HTR-8/SVneo (cell line): Measurements from ENCODE around the gene PTCH1.

Experiments used
- DNase-seq: peaks from one replicate; pipeline ENCODE4 v3.0.0; 2011; ENCODE audit warnings: low spot score, mixed read lengths; ENCODE audit not compliant: insufficient read length
- FAIRE-seq: peaks from 2 replicates; lab custom pipeline; 2011; peaks lifted over from hg19 to GRCh38; lab: Jason Lieb, UNC

Gene PTCH1

DNA sequence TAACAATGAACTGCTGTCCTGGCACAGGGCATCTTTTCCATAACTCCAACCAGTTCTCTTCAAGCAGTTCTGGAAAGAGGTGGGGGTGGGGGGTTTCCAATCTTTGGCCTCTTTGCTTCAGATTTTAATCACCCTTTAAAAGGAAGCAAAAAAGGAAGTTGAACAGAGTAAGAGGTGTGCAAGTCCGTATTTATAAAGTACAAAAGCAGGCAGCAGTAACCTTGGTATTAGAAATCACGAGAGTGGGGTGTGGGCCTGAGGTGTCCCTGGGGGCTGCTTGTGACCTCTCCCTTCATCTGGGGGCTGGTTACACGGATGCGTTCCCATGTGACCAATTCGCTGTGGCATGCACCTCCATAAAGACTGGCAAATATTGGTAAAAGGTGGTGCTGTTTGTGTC, 70.5 kb downstream of the PTCH1 start:
- DNase-seq: no peak
- no peak for FAIRE-seq

DNA sequence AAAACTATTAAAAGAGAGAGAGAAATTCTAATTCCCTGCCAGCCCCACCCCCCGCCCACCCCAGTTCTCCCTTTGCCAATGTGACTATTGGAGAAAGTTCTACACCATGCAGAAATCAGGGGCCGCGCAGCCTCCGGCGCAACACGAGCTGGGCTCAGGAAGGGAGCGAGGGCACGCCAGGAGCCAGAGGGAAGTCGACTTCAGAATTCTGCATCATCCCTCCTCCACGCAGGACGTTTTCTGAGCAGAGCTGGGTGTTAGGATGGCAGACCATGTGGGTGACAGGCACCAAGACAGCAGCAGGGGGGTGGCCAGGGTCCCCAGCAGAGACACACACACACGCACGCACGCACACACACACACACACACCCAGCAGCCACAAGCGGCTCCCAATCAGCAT, 72.6 kb downstream of the PTCH1 start:
- DNase-seq (no peak), FAIRE-seq (no peak)

- FAIRE-seq (no peak), DNase-seq (no peak)
Measured at GRCh38 chr9:95443301-95443700, 73.5 kb downstream of the PTCH1 start.

- FAIRE-seq (no peak), DNase-seq (no peak)
Measured at GRCh38 chr9:95441081-95441480, 75.7 kb downstream of the PTCH1 start.

GRCh38 chr9:95440447-95440846, 76.3 kb downstream of the PTCH1 start:
- FAIRE-seq: no peak
- DNase-seq: no peak

DNA sequence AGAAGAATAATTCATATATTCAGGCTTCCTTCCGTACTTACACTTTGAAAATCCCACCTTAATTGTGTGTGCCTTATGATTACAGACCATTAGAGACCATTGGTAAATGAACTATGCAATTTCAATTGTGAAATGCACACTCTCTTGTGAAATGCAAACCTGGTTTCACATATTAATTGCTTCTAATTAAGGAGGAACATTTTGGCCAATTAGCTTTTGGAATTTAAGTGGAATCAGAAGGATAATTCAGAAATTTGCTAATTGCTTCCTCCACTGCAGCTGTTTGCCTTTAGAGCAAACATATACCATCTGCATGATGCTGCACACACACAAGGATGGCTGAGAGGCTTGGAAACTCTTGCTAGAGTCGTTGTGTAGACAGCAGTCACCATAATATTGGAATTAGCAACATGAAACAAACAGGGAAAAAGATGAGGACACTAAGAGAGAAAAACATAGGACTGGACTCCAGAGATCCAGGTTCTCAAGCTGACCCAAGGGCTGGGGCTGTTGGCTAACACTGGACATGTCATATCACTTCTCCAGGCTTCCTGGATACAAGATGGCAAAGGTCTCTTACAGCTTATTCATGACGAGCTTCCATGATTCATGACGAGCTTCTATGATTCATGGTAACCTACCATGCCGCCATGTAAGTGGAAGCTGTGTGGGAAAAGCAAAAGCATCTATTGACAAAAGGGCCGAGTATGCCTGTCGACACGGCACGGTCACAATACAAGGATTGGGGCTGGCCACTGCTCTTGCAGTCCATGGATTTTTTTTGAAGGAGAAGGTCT, 78.0 kb downstream of the PTCH1 start:
- no peak for FAIRE-seq

DNA sequence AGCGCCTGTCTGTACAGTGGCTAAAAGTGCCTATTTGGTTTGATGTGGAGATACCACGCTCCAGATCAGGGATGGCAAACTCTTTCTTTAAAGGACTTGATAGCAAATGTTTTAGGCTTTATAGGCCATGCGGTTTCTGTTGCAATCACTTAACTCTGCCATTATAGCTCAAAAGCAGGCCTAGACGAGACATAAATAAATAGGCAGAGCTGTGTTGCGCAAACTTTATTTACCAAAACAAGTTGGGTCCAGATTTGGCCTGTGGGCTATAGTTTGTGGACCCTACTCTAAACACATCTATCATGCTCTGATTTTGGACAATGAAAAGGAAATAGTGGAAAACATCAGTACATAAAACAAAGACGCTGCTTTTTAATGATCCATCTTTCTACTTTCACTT, 79.2 kb downstream of the PTCH1 start:
- DNase-seq: no peak
- no peak for FAIRE-seq

More for the DNA sequence above, 78.0 kb downstream of the PTCH1 start:
- no peak for DNase-seq

- FAIRE-seq: no peak
Measured at GRCh38 chr9:95436416-95436815, 80.4 kb downstream of the PTCH1 start.

DNA sequence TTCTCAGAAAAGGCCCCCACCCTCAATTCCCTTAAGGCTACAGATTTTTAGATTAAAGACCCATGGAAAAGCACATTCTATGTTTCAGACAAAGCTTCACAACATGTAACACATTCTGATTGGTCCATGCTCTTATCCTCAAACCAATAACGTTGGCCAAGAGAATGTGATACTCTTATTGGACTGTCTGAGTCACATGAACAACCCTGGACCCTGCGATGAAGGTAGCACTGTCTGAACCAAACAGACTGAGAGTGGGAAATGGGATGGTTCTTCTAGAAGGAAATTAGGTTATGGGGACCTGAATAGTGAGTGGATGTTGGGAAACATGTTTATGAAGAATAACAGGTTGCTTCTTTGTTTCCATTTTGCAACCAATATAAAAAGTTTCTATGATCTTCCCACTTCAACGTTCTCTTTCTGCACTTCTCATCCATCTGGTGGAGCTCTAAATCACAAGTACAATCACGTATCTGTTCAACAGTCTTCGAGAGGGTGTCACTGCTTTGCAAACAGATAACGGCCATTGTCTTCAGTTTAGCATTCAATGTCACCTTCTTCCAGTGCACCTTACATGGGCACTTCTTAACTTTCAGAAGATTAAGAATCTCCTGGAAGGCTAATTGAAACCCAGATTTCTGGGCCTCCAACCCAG, 81.6 kb downstream of the PTCH1 start:
- no peak for FAIRE-seq
- no peak for DNase-seq

More at GRCh38 chr9:95436416-95436815, 80.4 kb downstream of the PTCH1 start:
- DNase-seq: no peak

DNA sequence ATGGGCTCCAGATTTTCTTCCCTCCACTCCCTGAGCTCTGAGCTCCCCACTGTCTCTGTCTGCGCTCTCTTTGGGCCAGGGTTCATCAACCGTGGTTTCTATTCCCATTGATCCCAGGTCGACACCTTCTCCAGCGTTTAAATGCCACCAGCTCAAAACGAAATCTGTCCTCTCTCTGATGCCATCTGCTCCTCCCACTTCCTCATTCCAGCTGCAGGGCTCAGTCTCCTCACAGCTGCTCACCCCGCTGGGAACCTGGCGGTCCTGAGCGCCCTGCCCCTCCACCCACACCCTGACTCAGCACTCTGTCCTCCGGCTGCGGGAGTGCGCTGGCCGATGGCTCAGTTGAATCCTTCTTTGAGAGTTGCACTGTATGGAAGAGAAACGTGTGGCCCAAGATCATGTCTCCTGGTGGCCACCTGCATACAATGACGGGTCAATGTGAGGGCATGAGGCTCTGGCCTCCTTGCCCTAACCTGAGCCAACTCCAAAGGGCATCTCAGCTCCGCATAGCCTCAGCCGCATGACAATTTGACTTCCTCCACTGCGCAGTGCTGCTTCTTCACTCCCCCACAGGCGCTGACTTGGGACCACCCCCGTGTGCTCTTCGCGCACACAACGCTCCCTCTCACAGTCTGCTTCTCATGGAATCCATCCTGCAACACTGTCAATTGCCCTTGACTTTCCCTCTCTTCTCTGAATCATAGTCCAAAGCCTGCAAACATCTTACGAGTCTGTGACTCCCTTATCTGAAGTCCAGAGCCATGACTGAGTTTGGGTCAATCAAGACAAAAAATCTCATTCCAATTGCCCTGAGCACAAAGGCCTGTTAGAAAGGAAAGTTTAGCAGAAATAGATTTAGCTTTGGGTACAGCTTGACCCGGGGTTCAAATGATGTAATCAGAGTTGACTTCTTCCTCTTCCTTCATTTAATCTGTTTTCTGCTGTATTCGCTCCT, 82.4 kb downstream of the PTCH1 start:
- no peak for FAIRE-seq
- no peak for DNase-seq

DNA sequence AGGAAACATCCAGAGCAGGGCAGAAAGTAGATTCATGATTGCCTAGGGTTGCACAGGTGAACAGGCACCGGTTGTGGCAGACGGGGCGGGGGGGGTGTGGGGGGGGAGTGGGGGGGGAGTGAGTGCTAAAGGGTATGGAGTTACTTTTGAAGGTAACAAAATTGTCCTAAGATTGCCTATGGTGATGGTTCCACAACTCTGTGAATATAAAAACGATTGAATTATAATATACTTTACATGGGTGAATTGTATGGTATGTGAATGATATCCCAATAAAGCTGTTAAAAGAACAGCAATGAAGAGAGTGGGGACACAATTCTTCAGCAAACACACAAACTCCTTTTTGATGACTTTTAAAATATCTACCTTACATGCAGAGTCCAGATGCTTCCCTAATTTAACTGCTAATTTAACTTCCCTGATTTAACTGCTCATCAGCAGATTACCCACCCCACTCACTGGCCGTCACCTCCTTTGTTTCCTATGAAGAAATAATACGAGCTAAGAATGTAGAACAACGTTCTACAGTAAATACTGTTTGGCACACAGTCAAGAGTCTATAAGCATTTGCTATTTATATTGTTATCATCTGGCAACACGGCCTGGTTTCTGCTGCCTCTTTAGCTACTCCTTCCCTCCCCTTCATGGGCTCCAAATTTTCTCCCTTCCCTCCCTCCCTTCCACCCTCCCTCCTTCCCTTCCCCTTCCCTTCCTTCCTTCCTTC, 83.5 kb downstream of the PTCH1 start:
- FAIRE-seq (no peak), DNase-seq (no peak)

DNA sequence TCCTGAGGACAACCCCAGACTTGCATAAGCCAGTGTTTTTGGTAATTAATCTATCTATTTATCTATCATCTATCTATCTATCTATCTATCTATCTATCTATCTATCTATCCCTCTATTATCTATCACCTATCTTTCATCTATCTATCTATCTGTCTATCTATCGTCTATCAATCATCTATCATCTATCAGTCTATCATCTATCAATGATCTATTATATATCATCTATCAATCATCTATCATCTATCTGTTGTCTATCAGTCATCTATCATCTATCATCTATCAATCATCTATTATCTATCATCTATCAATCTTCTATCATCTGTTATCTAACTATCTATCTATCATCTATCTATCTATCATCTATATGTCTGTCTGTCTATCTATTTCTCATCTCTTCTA, 85.5 kb downstream of the PTCH1 start:
- DNase-seq (no peak), FAIRE-seq (no peak)

DNA sequence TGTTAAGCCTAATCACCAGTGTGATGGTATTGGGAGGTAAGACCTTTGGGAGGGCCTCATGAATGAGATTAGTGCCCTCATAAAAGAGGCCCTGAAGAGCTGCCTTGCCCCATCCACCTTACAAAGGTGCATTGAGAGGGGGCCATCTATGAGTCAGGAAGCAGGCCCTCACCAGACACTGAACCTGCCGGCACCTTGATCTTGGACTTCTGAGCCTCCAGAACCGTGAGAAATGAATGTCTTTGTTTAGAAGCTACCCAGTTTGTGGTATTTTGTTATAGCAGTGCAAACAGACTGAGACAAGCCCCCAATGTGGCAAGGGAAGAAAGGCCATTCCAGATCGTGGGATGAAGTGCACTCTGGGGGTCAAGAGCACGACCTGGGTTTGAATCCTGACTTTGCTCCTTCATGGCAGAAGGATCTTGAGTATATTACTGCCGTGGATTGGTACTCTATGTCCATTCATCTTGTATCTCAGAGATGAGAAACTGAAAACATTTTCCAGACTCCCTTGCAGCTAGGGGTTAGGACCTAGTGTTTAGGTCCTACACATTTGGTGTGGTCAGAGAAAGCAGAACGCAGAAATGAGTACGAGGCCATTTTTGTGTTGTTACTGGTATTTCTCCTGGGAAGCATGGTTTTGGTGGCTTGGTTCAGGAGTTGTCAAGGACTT, 86.7 kb downstream of the PTCH1 start:
- no peak for FAIRE-seq

GRCh38 chr9:95429096-95429495, 87.7 kb downstream of the PTCH1 start:
- DNase-seq (no peak), FAIRE-seq (no peak)

More for the DNA sequence above, 86.7 kb downstream of the PTCH1 start:
- no peak for DNase-seq

DNA sequence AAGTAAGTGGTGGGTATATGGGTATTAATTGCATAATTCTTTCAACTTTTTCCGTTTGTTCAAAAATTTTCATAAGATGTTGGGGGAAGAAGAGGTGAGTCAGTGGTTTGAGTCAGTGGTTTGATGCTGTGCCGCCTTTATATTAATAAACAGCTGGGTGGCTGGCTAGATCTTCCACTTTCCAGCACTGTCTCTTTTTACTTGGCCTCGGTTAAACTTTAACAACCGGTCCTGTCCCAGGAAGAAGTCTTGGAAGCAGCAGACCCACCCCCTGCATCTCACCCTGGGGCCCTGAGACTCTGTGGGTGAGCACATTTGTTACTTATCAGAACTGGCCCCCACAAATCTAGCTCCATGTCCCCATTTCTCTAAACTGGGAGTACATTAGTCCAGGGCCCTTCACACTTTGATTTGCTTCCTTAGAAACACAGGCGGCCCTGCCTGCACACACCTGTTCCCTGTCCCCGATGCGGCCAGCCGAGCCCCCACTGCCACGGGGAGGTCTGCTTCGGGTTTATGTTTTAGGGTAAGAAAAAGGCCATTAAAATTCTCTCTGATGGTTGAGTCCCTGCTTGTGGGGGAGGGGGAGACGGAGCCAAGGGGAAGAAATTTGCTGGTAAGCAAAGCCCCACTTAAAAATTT, 90.7 kb downstream of the PTCH1 start:
- no peak for FAIRE-seq
- DNase-seq: no peak

GRCh38 chr9:95422650-95423049, 94.1 kb downstream of the PTCH1 start:
- FAIRE-seq: no peak
- no peak for DNase-seq

DNA sequence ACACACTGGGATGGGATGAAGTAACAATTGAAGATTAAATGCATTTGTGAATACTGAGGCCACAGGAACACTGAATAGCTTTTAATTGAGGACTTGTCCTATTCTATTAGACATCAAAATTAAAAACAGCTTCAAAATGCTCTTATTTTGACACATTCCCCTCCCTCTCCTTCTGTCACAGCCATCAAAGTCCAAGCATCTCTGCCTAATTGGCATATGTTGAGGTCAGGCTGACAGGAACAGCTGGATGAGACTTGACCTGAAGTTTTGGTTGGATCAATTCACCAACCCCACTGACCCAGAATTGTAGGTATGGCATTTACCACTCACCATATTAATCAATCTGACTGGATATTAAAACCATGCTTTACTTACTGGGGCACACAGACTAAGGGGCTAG, 96.3 kb downstream of the PTCH1 start:
- DNase-seq (no peak), FAIRE-seq (no peak)

DNA sequence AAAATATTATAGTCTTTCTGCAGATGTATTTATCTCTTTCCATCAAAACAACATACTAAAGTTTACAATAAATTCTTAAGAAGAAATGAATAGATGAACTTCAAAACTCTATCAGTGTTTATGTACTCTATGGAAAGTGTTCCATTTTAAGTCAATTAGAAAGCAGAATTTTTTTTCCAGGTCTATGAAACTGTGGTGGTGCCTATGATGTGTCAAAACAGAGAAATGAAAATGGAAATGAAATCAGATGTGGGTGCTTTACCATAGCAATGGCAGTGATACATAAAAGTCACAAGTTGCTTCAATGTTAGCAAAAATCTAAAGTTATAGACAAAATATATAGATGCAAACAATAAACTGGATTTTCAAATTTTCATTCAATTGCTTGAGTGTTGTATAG, 97.3 kb downstream of the PTCH1 start:
- DNase-seq (no peak), FAIRE-seq (no peak)

- no peak for DNase-seq
- FAIRE-seq: no peak
Measured at GRCh38 chr9:95415158-95415557, 101.6 kb downstream of the PTCH1 start.
